GM13977 (cell line): Measurements from ENCODE around the gene SPATS2L.

ENCODE experiments used
- DNase-seq: peaks from one replicate; pipeline ENCODE4 v3.0.0; 2012; ENCODE audit warnings: low spot score
- CTCF ChIP-seq: IDR thresholded peaks from 2 replicates; pipeline ENCODE4 v1.5.1; 2012; ENCODE audit warnings: mild to moderate bottlenecking, control low read depth; ENCODE audit not compliant: insufficient read depth; ENCODE audit errors: extremely low read depth, missing control alignments
- in situ Hi-C: fragments of 300-500 bp; cut with MboI; formaldehyde crosslinking; loops from one replicate; pipeline ENCODE4 v1.12.0; 2022; ENCODE audit warnings: low sequenced_read_pairs, low pct_unique_long_range_greater_than_20kb, mixed read lengths, inconsistent platforms; ENCODE audit not compliant: unreplicated experiment

The SPATS2L gene

GRCh38 chr2:200288670-200289429, 17.6 kb upstream of the SPATS2L start:
- no peak for TF ChIP-seq CTCF
- in situ Hi-C loops = no loop called here
- no peak for DNase-seq

GRCh38 chr2:200296118-200296517, 10.4 kb upstream of the SPATS2L start:
- no peak for DNase-seq
- no peak for TF ChIP-seq CTCF
- in situ Hi-C loops = no loop called here

- in situ Hi-C loops = no loop called here
- no peak for DNase-seq
- TF ChIP-seq CTCF = no peak
Measured at GRCh38 chr2:200297100-200297499, 9.4 kb upstream of the SPATS2L start.

GRCh38 chr2:200297989-200298388, 8.5 kb upstream of the SPATS2L start:
- in situ Hi-C loops = no loop called here
- no peak for TF ChIP-seq CTCF
- no peak for DNase-seq

GRCh38 chr2:200298816-200299215, 7.7 kb upstream of the SPATS2L start:
- in situ Hi-C loops = no loop called here
- no peak for TF ChIP-seq CTCF
- DNase-seq = no peak

- no peak for TF ChIP-seq CTCF
- in situ Hi-C loops = no loop called here
- no peak for DNase-seq
Measured at GRCh38 chr2:200300065-200300464, 6.4 kb upstream of the SPATS2L start.
